Hematopoietic multipotent progenitor cell treated with erythropoietin and hydrocortisone succinate and interleukin-3 and kit ligand, for 6 days (in vitro differentiated cells): ENCODE measurements around the gene ECM2.
"Not testable (repeated sequence)": the region's sequence is repeated elsewhere in the genome, so short reads cannot be mapped to it uniquely, and the experiment has no call there.

Experiments used
- DNase-seq: peaks from one replicate; pipeline ENCODE4 v3.0.0-alpha.2; 2015

ECM2 gene

DNA sequence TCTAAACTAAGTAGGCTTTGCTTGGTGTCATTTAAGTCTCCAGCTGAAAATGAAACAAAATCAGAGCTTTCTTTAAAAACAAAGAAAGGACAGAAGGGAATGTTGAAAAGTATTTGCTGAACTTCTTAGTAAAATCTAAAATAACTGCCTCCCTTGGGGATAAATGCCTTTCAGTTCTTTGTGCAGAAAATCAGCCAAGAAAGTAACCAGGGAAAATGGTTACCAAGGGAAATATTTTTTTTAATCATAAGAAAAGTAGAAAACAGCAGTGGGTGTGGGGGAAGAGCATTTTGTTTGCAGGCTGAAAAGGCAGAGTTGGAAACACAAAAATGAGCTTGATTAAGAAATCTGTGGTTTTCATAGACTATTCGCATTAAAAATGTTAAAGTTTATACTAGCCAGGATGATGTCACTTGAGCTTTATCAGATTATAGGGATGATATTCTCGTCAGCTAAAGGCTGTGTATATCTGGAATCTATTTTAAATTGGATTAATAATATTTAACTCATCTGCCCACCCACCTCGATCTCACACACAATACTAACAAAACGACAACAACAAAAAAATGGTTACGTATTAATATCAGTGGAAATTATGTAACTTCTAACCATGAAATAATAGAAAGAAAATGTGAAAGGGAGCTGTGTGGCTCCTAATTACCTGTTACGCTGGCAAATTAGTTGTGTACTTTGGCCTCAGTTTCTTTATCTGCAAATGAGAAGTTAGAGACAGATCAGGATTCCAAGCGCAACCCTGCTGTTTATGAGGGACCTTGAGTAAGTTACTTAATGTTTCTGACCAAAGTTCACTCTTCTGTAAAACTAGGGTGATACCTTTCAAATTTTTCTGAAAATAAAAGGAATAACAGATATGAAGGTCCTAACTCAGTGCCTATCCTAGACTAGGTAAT, at the start of gene ECM2:
Gene ECM2 (minus strand): TSS at position 51 of the 911 bp plus-strand sequence. CDS start 13,124 bp downstream, outside the sequence.
- DNase-seq, result no peak

DNA sequence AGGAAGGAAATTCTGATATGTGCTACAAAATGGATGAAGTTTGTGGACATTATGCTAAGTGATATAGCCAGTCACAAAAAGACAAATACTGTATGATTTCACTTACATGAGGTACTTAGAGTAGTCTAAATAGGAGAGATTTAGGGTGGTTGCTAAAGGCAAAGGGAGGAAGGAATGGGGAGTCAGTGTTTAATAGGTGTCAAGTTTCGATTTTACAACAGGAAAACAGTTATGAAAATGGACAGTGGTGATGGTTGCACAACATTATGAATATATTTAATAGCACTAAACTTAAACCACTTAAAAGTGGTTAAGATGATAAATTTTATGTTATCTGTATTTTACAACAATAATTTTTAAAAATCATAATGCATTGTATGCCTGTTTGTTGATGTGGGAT, 40.4 kb upstream of the ECM2 start:
- DNase-seq, result no peak

DNA sequence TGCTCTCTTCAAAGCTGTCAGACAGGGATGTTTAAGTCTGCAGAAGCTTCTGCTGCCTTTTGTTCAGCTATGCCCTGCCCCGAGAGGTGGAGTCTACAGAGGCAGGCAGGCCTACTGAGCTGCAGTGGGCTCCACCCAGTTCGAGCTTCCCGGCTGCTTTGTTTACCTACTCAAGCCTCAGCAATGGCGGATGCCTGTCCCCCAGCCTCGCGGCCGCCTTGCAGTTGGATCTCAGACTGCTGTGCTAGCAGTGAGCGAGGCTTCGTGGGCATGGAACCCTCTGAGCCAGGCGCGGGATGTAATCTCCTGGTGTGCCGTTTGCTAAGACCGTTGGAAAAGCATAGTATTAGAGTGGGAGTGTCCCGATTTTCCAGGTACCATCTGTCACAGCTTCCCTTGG, 37.8 kb upstream of the ECM2 start:
- not testable (repeated sequence) for DNase-seq

DNA sequence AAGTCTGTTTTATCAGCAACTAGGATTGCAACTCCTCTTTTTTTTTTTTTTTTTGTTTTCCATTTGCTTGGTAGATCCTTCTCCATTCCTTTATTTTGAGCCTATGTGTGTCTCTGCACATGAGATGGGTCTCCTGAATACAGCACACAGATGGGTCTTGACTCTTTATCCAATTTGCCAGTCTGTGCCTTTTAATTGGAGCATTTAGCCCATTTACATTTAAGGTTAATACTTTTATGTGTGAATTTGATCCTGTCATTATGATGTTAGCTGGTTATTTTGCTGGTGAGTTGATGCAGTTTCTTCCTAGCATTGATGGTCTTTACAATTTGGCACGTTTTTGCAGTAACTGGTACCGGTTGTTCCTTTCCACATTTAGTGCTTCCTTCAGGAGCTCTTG, 36.1 kb upstream of the ECM2 start:
- not testable (repeated sequence) for DNase-seq

DNA sequence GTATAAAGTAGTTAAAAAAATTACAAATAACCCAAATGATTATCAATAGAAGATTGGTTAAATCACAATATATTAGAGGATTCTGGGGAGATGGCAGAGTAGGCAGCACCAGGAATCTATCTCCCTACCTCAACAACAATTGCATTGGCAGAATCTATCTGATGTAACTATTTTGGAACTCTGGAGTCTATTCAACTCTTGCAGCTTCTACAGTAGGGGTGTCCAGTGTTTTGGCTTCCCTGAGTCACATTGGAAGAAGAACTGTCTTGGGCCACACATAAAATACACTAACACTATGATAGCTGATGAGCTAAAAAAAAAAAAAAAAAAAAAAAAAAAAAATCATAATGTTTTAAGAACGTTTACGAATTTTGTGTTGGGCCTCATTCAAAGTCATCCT, 29.2 kb upstream of the ECM2 start:
- no peak for DNase-seq

DNA sequence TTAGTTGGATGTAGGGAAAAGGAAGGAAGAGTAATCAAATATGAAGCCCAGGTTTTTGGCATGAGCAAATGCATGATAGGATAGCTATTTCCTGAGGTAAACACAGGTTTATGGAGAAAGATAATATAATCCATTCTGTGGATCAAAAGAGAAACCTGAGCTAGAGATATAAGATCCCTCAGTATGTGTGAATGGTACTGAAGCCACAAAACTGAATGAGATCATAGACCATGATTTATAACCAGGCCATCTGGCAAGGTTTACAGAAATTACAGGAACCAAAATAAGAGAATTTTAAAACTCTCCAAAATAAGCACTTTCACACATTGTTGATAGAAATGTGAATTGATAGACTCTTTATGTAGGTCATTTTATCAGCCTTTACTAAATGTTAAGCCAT, 28.7 kb upstream of the ECM2 start:
- no peak for DNase-seq

DNA sequence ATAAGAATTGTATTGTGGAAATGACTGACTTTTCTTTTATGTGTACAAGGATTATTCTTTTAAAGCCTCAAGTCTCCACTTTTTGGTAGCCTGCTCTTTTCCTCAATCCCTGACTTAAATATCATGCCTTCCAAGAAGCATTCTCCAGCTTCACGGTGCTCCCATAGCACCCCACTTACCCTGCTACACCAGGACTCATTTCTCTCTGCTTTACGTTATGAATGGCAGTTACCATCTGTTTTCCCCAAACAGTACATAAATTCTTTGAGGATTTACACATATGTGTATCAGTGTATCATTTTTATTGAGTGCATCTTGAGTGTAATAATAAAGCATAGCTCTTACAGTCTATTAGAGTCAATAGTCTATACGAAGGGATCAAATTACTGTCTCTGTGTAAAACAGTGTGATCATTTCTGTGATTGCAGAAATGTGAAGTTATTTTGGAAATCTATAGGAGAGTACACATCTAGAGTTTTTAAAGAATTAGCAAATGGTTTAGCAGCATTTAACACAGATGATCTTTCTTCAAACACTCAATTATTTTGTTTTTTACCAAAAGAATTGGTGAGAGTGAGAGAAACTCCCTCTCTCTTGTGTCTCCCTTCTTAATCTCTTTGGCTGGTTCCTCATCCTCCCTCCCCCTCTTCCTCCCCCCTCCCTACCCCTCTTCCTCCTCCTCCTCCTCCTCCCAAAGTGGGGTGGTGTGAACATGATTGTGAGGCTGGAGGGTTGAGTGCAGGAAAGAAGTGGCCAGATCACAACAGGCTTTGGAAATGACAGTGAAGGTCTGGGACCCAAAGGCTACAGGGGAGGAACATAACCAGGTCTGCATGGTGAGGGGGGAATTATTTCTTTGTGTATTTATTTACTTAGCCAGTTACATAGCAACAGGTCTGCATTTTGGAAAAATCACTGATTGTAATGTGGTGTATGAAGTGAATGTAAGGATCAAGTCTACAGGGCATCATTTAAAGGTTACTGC, 27.6 kb upstream of the ECM2 start:
- DNase-seq, result no peak

DNA sequence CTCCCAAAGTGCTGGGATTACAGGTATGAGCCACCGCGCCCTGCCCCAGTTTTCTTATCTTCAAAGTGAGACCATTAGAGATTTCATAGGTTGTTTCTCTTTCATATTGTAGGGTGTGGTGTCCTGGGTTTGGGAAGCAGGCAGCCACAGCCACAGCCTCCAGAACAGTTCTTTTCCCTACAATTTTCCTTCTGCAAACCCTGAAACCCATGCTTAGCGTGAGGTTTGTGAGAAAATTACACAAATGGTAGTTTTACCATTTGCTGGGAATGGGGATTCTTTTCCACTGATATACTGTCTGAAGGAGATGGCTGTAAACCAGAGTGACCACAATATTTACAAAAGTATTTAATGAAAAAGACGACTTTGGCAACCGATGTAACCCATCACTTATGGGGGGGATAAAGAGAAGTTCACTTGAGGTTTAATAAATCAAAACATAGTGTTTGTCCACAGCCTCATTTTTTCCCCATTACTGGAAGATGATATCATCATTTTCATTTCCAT, 26.7 kb upstream of the ECM2 start:
- DNase-seq, result no peak

DNA sequence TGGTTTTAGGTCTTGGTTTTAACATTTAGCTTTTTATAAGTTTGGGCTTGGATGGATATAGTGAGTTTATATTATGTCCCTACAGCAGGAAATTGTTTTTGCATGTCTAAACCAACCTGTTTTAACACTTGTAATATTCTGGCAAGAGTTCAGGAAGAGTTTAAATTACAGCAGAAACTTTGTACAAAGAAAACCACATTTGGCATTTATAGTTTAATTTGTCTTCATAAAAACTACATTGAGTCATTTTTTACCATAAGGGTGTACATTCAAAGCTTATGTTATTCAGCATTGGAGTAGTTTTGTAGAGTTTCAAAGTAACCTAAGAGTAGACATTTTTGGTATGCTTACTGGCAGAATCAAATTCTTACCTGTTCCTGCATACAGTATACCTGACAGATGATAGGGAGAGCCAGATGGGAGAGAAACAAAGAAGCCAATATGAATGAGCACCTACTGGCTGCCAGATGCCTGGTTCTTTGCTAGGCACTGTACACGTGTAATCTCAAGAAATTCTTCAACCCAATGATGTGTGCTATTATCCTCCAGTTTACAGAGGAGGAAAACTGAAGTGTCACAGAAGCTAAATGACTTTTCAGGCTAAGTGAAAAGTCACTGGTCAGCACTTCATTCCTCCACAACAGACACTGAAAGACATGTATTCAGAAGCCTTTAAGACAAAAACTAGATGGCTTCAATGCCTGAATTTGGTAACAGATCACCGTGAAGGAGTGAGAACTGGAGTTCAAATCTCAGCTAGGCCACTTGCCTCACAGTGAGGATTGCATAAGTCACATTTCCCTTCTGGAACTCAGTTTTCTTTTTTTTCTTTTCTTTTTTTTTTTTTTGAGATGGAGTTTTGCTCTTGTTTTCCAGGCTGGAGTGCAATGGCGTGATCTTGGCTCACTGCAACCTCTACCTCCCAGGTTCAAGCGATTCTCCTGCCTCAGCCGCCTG, 25.9 kb upstream of the ECM2 start:
- no peak for DNase-seq

DNA sequence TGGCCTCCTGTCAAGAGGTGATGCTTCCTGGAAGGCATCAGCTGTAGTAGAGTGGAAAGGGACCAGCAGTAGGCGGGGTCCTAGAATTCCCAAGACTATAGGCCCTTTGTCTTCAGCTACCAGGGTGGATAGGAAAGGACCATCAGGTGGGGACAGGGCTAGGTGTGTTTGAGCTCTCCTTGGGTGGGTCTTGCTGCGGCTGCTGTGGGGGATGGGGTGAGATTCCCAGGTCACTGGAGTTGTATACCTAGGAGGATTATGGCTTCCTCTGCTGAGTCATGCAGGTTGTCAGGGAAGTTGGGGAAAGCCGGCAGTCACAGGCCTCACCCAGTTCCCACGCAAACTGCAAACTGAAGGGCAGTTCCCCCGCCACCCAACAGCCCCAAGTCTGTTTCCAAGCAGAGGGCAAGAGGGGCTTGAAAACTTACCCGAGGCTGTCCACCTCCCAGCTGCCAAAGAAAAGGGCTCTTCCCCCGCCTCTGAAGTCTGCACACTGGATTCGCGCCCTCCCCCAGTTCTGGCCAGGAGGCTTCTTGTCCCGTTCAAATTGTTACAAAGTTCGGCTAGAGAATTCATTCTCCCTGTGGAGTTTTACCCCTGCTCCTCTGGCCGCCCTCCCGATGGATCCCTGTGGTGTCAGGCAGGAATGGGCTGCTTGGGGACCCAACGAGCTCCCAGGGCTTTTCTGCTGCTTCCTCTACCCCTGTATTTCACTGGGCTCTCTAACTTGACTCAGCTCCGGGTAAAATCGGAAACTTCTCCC, 23.0 kb upstream of the ECM2 start:
- no peak for DNase-seq

DNA sequence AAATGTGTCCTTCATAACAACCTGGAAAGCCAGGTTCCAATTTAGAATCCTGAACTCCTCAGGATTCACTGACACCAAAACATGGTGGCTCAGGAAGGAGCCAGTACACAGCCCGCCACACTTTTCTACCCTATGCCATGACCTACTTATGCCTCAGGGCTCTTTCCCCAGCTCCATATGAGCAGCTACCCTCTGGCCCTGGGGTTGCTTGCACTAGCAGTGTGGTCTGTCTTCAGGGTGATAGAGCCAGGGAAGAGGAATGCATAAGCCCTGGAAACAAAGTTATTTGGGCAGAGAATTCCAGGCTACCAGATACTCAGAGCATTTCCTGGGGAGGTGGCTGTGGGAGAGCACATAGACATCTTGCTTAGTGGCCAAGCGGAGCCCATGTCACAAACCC, 15.0 kb upstream of the ECM2 start:
- DNase-seq, result no peak

DNA sequence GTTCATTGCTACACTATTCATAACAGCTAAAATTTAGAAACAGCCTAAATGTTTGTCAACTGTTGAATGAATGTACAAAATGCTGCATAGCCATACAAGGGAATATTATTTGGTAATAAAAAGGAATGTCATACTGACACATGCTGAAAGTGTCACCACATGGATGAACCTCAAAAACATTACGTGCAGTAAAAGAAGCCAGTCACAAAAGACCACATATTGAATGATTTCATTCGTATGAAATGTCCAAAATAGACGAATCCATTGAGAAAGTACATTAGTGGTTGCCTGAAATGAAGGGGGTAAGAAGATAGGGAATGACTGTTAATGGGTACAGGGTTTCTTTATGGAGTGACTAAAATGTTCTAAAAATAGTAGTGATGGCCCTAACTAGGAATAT, 11.6 kb upstream of the ECM2 start:
- DNase-seq, result no peak

DNA sequence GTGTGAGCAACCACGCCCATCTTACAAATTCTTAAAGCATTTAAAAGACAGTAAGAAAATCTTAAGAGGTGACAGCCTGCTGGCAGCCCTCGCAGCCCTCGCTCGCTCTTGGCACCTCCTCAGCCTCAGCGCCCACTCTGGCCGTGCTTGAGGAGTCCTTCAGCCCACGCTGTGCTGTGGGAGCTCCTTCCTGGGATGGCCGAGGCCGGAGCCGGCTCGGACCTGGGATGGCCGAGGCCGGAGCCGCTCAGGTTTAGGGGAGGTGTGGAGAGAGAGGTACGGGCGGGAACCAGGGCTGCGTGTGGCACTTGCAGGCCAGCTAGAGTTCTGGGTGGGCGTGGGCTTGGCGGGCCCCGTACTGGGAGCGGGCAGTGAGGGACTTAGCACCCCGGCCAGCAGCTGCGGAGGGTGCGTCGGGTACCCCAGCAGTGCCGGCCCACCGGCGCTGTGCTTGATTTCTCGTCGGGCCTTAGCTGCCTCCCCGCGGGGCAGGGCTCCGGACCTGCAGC, 9.3 kb upstream of the ECM2 start:
- DNase-seq, result no peak

DNA sequence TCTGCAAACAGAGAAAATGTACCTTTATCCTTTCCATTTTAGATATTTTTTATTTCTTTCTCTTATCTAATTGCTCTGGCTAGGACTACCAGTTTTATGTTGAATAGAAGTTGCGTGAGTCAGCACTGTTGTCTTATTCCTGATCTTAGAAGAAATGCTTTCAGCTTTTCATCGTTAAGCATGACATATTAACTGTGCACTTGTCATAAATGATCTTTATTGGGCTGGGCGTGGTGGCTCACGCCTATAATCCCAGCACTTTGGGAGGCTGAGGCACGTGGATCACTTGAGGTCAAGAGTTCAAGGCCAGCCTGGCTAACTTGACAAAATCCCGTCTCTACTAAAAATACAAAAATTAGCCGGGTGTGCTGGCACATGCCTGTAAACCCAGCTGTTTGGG, 8.2 kb upstream of the ECM2 start:
- DNase-seq, result no peak

DNA sequence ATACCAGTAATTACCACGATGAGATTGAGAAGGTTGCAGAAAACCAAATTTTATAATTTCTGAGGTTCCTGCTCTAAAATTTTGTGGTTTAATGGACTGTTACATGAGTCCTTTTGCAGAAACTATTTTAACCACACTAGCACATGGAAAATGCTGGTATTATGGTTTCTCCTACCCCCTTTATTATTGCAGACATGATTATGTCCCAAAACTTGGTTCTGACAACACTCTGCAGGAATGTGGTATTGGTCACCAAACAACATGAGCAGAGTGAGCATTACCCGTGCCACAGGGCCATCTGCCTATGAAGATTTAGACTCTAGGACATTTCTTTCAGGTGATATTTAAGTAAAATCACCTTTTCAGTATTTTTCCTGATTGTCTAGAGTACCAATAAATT, 2.8 kb upstream of the ECM2 start:
- DNase-seq, result no peak

DNA sequence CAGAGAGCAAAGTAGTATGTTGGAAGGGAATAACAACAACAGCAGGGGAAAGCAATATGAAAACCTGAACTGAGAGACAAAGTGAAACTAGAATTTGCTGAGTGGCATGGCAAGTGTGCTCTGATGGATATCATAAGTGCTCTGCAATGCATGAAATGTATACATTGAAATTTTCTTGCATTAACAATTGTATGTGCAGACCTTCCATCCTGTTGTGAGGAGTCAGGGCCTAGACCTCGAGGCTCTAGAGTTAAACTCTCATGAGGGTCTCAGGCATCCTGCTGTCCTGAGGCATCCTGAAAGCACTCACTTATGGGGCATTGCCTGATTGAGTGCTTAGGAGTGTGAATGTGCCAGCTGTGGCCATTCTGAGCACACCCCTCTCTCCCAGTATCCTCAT, 1.1 kb downstream of the ECM2 start:
- no peak for DNase-seq

DNA sequence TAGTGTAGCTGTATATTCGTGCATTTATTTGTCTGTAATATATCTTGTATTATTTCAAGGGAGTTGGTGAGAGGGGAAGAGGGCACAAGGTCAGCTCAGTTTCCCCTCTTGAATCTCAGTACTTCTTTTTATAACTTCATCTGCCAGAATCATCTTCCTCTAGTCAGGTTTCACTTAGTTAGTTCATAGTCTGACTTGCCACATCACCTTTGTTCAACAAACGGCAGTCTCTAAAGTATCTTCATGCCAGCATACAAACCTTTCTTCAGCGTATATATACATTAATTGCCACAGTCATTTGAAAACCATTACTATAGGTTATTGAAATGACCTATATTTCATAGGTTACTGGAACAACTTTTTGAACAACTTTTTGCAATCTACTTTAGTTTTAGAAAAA, 1.6 kb downstream of the ECM2 start:
- DNase-seq, result no peak

DNA sequence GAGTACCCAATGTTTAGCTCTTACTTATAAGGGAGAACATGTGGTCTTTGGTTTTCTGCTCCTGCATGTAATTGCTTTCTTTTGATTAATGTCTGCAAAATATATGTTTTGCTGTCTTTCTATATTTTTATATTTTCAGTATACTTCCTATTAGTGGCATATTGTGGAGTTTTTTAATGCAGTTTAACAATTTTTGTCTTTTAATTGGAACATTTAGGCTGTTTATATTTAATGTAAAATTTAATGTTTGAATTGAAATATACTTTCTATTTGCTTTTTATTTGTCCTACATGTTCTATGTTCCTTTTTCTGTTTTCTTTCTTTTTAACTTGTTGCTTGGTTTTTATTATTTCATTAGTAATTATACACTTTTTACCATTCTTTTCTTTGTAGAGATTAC, 4.9 kb downstream of the ECM2 start:
- DNase-seq, result no peak

DNA sequence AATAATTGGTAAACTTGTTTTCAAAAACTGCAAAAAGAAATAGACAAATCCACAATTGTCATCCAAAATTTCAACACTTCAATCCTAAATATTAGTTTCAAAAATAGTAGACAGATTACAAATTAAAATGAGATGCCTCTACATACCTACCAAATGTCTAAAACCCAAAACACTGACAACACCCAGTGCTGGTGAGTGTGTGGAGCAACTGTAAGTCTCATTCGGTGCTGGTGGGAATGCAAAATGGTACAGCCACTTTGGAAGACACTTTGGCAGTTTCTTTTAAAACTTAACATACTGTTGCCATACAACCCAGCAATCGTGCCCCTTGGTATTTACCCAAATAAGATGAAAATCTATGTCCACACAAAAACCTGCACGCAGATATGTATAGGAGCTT, 6.7 kb downstream of the ECM2 start:
- no peak for DNase-seq

DNA sequence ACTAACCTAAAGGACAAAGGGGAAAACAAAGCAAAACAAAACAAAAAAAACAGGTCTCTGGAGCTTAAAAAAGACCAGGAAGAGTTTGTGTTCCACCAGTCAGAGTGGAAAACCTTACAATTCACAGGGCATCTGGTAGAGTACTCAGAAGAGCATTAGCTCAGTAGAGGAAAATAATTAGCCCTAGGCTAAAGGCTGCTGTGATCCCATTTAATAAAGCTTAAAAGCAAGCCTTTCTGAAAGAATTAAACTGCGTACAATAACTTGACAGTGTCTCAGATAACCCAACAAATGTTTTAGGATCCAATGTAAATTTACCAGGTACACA, 7.3 kb downstream of the ECM2 start:
- DNase-seq, result no peak

DNA sequence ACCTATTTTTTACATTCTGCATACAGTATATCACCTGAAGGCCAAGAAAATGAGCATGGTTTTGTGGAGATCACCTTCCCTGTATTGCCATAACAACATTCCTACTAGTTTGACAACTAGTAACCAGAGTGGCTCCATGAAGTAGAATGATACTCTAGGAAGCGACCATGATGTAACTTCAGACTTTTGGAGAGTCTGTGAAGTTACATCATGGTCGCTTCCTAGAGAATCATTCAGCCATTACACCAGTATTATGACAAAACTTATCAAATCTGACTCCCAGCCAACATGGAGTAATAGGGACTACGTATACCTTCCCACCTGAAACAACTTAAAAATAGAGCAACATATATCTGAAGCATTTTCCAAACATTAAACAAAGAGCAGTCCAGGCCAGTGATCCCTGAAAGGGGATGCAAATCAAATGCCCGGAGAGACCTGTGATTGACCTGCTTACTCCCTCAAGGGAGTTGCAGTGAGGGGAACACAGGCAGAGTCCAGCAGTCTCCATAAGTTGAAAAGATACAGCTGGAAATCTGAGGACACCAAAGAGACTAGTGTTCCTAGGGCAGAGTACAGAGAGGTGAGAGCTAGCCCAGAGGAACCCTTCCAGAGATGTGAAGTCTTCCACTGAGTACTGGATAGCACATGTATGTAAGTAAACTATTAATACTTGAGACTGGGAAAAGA, 7.8 kb downstream of the ECM2 start:
- no peak for DNase-seq
